WI38 (cell line): ENCODE measurements around the gene MPHOSPH8.

ENCODE experiments used
- H3K4me3 ChIP-seq: 2 replicates; pipeline ENCODE4 v1.5.1; 2011; ENCODE audit warnings: low read depth, mild to moderate bottlenecking, control low read depth, low read length
- CTCF ChIP-seq: IDR thresholded peaks from 2 replicates; pipeline ENCODE4 v1.5.1; 2012; ENCODE audit warnings: low read depth, mild to moderate bottlenecking, control low read depth, low read length

Gene MPHOSPH8

GRCh38 chr13:19668778-19669177 is 35.3 kb downstream of the MPHOSPH8 start:
- no peak for TF ChIP-seq CTCF
- H3K4me3 ChIP-seq: no peak overlapping the region

DNA sequence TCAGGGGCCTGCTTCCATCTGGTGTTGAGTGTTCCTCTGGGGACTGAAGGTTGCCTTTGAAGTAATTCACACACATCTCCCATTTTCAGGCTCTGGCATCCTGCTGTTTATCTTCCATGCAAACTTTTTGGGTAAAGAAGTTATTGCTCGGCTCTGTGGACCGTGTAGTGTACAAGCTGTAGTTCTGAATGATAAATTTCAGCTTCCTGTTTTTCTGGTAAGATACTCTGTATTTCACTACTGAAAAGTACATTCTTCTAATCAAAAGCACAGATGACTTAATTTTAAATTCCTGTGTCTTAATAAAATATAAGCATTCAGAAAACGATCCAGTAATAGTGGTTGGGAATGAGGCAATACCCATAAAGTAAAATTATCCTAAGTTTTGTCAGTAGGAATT is 36.7 kb downstream of the MPHOSPH8 start:
- TF ChIP-seq CTCF: no peak
- H3K4me3 ChIP-seq: no peak overlapping the region

DNA sequence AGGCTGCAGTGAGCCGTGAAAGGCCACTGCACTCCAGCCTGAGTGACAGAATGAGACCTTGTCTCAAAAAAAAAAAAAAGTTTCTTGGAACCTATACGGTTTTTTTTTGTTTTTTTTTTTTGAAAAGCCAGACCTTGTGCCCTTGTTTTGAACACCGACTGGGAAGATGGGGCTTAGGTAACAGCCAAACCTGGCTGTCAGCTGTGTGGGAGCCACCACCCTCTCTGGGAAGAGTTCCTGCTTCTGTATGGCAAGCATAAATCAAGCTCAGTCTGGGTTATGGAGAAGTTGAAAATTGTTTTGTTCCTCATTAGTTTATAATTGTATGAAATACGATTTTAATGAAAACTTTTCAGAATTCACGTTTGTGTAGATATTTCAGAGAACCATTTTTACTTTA is 39.5 kb downstream of the MPHOSPH8 start:
- H3K4me3 ChIP-seq: no peak overlapping the region
- no peak for TF ChIP-seq CTCF

DNA sequence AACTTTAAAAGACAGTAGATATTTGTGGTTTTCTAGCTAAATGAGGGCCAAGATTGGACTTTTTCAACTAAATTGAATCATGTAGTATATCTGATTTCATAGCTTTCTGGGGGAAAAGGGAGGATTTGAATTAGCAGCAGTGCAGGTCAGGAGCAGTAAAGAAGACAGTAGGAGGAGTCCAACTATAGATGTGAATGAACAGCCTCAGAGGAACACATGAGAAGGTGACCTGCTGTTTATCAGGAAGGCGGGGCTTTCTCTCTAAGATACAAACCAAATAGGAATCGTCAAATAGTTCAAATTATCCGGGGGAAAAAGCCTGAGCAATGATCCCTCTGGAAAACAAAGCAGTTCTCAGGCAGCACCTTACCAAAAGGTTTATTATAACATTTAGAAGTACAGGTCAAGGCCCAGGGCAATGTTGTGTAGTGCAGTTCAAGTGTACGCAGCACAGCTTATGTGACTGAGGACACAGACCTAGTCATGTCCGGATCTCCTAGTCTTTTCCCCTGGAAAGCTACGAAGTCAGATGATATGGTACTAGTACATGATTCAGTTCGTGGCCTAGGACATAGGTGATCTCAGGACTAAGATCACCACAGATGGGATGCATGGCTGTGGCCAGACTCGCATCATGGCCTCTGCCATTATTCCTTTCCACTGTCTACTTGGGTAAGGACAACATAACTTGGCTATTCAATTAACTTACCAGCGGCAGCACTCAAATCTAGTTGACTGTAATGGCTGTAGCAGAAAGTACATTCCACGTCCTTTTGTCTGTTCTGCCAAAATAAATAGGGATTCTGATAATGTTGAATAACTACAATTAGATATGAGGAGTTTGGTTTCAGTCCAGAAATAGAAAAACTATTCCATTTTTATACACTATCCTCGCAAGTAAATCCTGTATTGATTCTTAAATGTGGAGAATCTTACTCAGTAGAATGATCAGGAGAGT is 40.3 kb downstream of the MPHOSPH8 start:
- no peak overlapping the region for H3K4me3 ChIP-seq
- TF ChIP-seq CTCF: no peak

GRCh38 chr13:19674898-19675297 is 41.4 kb downstream of the MPHOSPH8 start:
- no peak for TF ChIP-seq CTCF
- H3K4me3 ChIP-seq: no peak overlapping the region

DNA sequence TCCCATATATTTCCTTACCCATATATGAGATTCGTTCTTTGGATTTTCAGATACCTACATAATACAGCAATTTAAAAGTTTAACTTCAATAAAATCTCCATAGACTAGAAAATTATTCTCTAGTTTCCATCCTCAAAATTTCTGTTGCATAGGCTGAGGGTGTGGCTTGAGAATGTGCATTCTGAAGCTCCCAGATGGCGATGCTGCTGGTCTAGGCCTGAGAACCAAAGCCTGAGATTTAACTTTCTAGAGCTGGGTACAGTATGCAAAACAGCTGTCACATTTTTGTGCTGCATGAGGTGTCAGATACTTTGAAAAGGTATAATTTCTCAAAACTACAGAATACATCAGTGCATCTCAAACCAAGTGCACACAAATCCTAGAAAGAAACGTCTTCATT is 42.7 kb downstream of the MPHOSPH8 start:
- no peak overlapping the region for H3K4me3 ChIP-seq
- no peak for TF ChIP-seq CTCF

- no peak for TF ChIP-seq CTCF
- H3K4me3 ChIP-seq: no peak overlapping the region
These were observed 47.3 kb downstream of the MPHOSPH8 start for GRCh38 chr13:19680751-19681150.
